HepG2 (cell line): ENCODE data around the gene TOP1. TPM values are rescaled to one million over a fixed set of nuclear protein-coding genes. Genes with fewer than 3 reads are reported as not detected.

Experiments
- GATA4 ChIP-seq: sonication (generic); IDR thresholded peaks from 2 replicates; pipeline ENCODE4 v1.6.1; 2016; ENCODE audit warnings: antibody characterized with exemption, low read depth, borderline replicate concordance
- GZF1 ChIP-seq: sonication (generic); formaldehyde crosslinking; IDR thresholded peaks from 2 replicates; pipeline ENCODE4 v1.5.1; 2020; ENCODE audit warnings: mild to moderate bottlenecking, missing genetic modification reagents
- KAT8 ChIP-seq: IDR thresholded peaks from 2 replicates; pipeline ENCODE4 v1.6.1; 2016; ENCODE audit warnings: missing genetic modification reagents, missing compliant biosample characterization
- MAFF ChIP-seq: IDR thresholded peaks from 2 replicates; pipeline ENCODE4 v1.6.1; 2011; ENCODE audit warnings: low read depth, low read length, improper control_type of control experiment
- NFIB ChIP-seq: sonication (generic); formaldehyde crosslinking; IDR thresholded peaks from 2 replicates; pipeline ENCODE4 v1.9.0; 2021; ENCODE audit warnings: missing genetic modification reagents, mild to moderate bottlenecking, borderline replicate concordance
- POLR2A ChIP-seq, 2 experiments: IDR thresholded peaks; 2 replicates each; pipeline ENCODE4 v1.6.1; 2011; ENCODE audit warnings: low read depth in 2 of 2, low read length in 2 of 2, mild to moderate bottlenecking in 1 of 2, moderate library complexity in 1 of 2; ENCODE audit not compliant: insufficient read depth in 1 of 2
- POLR2AphosphoS5 ChIP-seq: IDR thresholded peaks from 2 replicates; pipeline ENCODE4 v1.6.1; 2012; ENCODE audit warnings: low read depth, low read length
- RBM22 ChIP-seq: fragments of 200-400 bp; formaldehyde crosslinking; optimal IDR thresholded peaks from 2 replicates; pipeline ENCODE3; 2017; ENCODE audit warnings: mild to moderate bottlenecking, low read length, moderate library complexity
- SNAI1 ChIP-seq: sonication (generic); formaldehyde crosslinking; IDR thresholded peaks from 2 replicates; pipeline ENCODE4 v1.5.0; 2020; ENCODE audit warnings: mild to moderate bottlenecking, missing genetic modification reagents, borderline replicate concordance
- SRSF4 ChIP-seq: fragments of 200-400 bp; formaldehyde crosslinking; IDR thresholded peaks from one replicate; pipeline ENCODE4 v1.6.1; 2018; ENCODE audit warnings: mild to moderate bottlenecking, low read depth, low read length, moderate library complexity; ENCODE audit not compliant: poor library complexity, severe bottlenecking
- TFAP4 ChIP-seq: sonication (generic); IDR thresholded peaks from 2 replicates; pipeline ENCODE4 v1.6.1; 2016; ENCODE audit warnings: low read depth, borderline replicate concordance
- XRCC5 ChIP-seq: fragments of 200-400 bp; formaldehyde crosslinking; optimal IDR thresholded peaks from 2 replicates; pipeline ENCODE3; 2017; ENCODE audit warnings: mild to moderate bottlenecking, low read length
- ZBTB14 ChIP-seq: sonication (generic); formaldehyde crosslinking; IDR thresholded peaks from 2 replicates; pipeline ENCODE4 v1.4.0; 2020; ENCODE audit warnings: missing genetic modification reagents
- ZBTB2 ChIP-seq: sonication (generic); formaldehyde crosslinking; IDR thresholded peaks from 2 replicates; pipeline ENCODE4 v1.8.0; 2022; ENCODE audit warnings: low read depth, missing genetic modification reagents
- ZBTB38 ChIP-seq: sonication (generic); formaldehyde crosslinking; IDR thresholded peaks from 2 replicates; pipeline ENCODE4 v1.5.1; 2020; ENCODE audit warnings: mild to moderate bottlenecking, missing genetic modification reagents
- ZEB1 ChIP-seq: IDR thresholded peaks from 2 replicates; pipeline ENCODE4 v1.6.1; 2012; ENCODE audit warnings: mild to moderate bottlenecking, low read depth, inconsistent platforms; ENCODE audit not compliant: insufficient replicate concordance
- ZNF142 ChIP-seq: sonication (generic); formaldehyde crosslinking; IDR thresholded peaks from 2 replicates; pipeline ENCODE4 v1.4.0; 2020; ENCODE audit warnings: missing genetic modification reagents
- ZNF282 ChIP-seq: fragments of 450-650 bp; IDR thresholded peaks from 2 replicates; pipeline ENCODE4 v1.6.1; 2018; ENCODE audit not compliant: partially characterized antibody
- ZNF331 ChIP-seq: sonication (generic); formaldehyde crosslinking; IDR thresholded peaks from 2 replicates; pipeline ENCODE4 v1.4.0; 2020; ENCODE audit warnings: missing genetic modification reagents
- ZNF672 ChIP-seq: sonication (generic); formaldehyde crosslinking; IDR thresholded peaks from 2 replicates; pipeline ENCODE4 v1.8.1; 2022; ENCODE audit warnings: missing genetic modification reagents
- ZNF737 ChIP-seq: sonication (generic); formaldehyde crosslinking; IDR thresholded peaks from 2 replicates; pipeline ENCODE4 v1.5.0; 2020; ENCODE audit warnings: missing genetic modification reagents, mild to moderate bottlenecking, borderline replicate concordance
- polyA plus RNA-seq, 8 experiments: library from polyadenylated mRNA; depleted of rRNA in 3 of 8; stranded (reverse) in 7 of 8; unstranded in 1 of 8; fragments of >200 nt; fragmentation: Illumina TruSeq in 4 of 8; extraction: Trizol in 4 of 8; gene quantifications; 2 replicates each; pipeline versions ENCODE4 v1.2.1 to v1.2.3, GENCODE V29; 2011 to 2016; ENCODE audit warnings: low read depth in 4 of 8, missing spikeins in 1 of 8, mixed read lengths in 1 of 8; ENCODE audit not compliant: insufficient read depth in 1 of 8
- total RNA-seq, 5 experiments: library from RNA; depleted of rRNA; stranded (reverse); fragments of >200 nt; fragmentation: Illumina TruSeq; extraction: Trizol; gene quantifications; 2 replicates each; pipeline ENCODE4 v1.2.3, GENCODE V29; 2016; ENCODE audit warnings: low read depth in 1 of 5

Gene TOP1
- total and polyA plus RNA-seq, 2 of the 13 experiments (the other 11 are each of a cell fraction or from before 2014, with no cell fraction given): 10.2 to 19.4 TPM

- TF ChIP-seq ZBTB14 (no peak), POLR2A (IDR thresholded peaks at IDR 0.05; ENCODE audit: insufficient read depth in 1 of 2, low read depth in 2 of 2, low read length in 2 of 2) (peak in 1 of 2 experiments; percentile 39; a peak in 1 of 4 replicates), ZNF331 (CRISPR knock-in tag) (no peak), SNAI1 (CRISPR knock-in tag) (no peak), ZNF672 (no peak), XRCC5 (no peak), GATA4 (no peak), NFIB (CRISPR knock-in tag) (no peak), GZF1 (CRISPR knock-in tag) (no peak), MAFF (0 out of 2 replicates have a peak, but pooled peaks have one; percentile 30), ZBTB38 (CRISPR knock-in tag) (no peak), KAT8 (no peak), ZEB1 (no peak), TFAP4 (no peak), ZNF142 (CRISPR knock-in tag) (no peak), SRSF4 (no peak), POLR2AphosphoS5 (0 out of 2 replicates have a peak, but pooled peaks have one; percentile 4), ZNF282 (peak; percentile 71), RBM22 (peak; percentile 71), ZBTB2 (CRISPR knock-in tag) (no peak), ZNF737 (no peak)
Observed at GRCh38 chr20:41125530-41126457, 97.2 kb downstream of the TOP1 start (continued).
